Stimulated activated CD4-positive, alpha-beta T cell treated with anti-CD3 and anti-CD28 coated beads, Interleukin-1b, Interleukin-23, amount 100 ng/mL, for 1 hour (primary cell): ENCODE data around the gene RIMKLA.
A peak's percentile ranks its signal among the peaks of the same experiment; 100 is the strongest.

ENCODE experiments used
- DNase-seq, 2 donors: peaks; one replicate each; pipeline ENCODE4 v3.0.0-alpha.2; 2020; ENCODE audit warnings: low read depth in 2 of 2

The RIMKLA gene

GRCh38 chr1:42427240-42427639 lies 46.6 kb downstream of the RIMKLA start:
- no peak for DNase-seq

DNA sequence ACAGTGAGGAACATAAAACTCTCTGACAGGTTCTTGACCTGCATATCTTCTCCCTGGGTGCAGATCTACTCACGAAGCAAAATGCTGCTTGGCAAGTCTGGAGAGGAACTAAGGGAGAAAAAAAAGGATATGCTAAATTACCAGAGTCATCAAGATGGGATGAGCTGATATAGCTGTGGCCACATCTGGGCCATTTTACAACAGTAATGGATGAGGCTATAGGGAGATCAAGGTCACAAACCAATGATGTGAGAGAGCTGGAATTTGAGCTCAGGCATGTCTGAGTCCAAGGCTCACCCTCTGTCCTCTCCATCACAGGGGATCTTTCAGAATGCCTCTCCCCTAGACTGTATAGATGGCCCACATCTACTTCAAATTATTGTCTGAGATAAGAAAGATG lies 49.0 kb downstream of the RIMKLA start:
- DNase-seq = no peak

- no peak for DNase-seq
These were observed 49.9 kb downstream of the RIMKLA start for GRCh38 chr1:42430286-42431135.

DNA sequence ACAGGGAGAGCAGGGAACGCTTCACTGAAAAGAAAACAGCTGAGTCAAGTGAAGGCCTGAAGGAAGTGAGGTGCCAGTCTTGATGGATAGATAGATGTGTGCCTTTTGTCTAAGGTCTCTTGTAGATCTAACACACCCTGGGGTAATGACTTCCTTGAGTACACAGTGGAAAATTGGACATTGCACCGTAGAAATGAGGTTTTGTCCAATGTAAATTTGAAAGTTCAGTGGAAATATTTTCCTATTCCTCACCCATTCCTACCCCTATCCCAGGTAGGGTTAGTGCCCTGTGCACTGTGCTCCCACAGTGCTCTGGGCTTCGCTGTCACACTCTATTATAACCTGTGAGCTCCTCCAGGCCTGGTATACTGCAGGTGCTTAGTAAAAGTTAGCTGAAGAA lies 50.9 kb downstream of the RIMKLA start:
- no peak for DNase-seq

GRCh38 chr1:42432714-42433113 lies 52.1 kb downstream of the RIMKLA start:
- DNase-seq = no peak

- DNase-seq = no peak
These were observed 52.8 kb downstream of the RIMKLA start for GRCh38 chr1:42433369-42433768.

- DNase-seq = no peak
These were observed 53.7 kb downstream of the RIMKLA start for GRCh38 chr1:42434340-42434739.

- DNase-seq = no peak
These were observed 59.3 kb downstream of the RIMKLA start for GRCh38 chr1:42439940-42440339.

GRCh38 chr1:42442662-42443061 lies 62.1 kb downstream of the RIMKLA start:
- DNase-seq = no peak

DNA sequence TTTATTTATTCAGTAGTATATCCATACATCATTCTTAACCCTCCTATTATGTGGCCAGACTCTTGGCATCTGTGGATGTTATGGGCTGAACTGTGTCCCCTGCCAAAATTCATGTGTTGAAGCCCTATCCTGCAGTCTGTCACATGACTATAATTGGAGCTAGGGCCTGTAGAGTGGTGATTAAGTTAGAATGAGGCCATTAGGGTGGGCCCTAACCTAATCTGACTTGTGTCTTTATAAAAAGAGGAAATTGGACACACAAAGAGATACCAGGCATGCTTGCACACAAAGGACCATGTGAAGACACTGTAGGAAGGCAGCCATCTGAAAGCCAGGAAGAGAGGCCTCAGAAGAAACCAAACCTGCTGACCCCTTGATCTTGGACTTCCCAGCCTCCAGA lies 68.7 kb downstream of the RIMKLA start:
- no peak for DNase-seq

GRCh38 chr1:42450061-42450460 lies 69.5 kb downstream of the RIMKLA start:
- no peak for DNase-seq

DNA sequence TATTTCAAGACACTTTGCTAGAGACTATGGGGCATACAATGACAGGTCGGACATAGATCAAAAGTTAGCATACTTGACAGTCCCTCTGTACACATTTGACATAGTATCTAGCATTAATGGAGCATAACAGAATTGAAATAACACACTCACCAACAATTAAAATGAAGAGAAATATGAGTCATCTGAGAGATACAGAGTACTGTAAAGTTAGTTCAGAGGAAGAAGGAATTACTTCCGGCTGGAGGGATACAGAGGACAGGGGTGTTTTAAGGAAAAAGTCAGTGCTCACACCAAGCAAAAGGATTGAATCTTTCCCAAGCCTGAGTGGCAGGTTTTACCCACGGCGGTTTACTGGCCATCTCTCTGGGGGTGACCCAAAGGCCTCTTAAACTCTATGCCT lies 72.8 kb downstream of the RIMKLA start:
- no peak for DNase-seq

DNA sequence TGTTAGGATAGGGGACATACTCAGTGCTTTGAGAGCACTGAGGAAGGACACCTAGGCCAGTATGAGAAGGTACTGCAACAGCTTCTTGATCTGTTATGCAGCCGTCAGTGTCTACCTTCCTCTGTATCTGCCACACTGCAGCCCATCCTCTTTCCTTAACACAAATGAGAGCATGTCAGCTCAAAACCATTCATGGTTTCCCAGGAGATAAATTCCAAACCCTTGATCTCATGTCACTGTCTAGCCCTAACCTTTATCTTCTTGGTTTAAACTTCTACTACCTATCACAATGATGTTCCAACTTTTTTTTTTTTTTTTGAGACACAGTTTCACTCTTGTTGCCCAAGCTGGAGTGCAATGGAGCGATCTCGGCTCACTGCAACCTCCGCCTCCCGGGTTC lies 73.8 kb downstream of the RIMKLA start:
- no peak for DNase-seq

- peak; percentile 70 to 80 for DNase-seq
These were observed 75.6 kb downstream of the RIMKLA start, which contains the start of the genes PPCS and ZMYND12 for GRCh38 chr1:42456010-42456753. Gene PPCS, plus strand, starts transcription at chr1:42456543. Its CDS starts 23 bp downstream, at chr1:42456566. Gene ZMYND12, minus strand, starts transcription at chr1:42456022. Its CDS starts 25 bp downstream, at chr1:42455997.

GRCh38 chr1:42456754-42457089 lies 76.1 kb downstream of the RIMKLA start:
- DNase-seq = peak in 1 of 2 donors; percentile 10

GRCh38 chr1:42461196-42461595 lies 80.6 kb downstream of the RIMKLA start:
- no peak for DNase-seq

- peak; percentile 78 to 91 for DNase-seq
These were observed 82.5 kb downstream of the RIMKLA start, which contains the start of gene CCDC30 for GRCh38 chr1:42462828-42463763. Gene CCDC30, plus strand, starts transcription at chr1:42463286. Its CDS starts 17,266 bp downstream, at chr1:42480552.

- no peak for DNase-seq
These were observed 83.3 kb downstream of the RIMKLA start for GRCh38 chr1:42463921-42464320.

GRCh38 chr1:42466030-42466429 lies 85.4 kb downstream of the RIMKLA start:
- no peak for DNase-seq

GRCh38 chr1:42469727-42470126 lies 89.1 kb downstream of the RIMKLA start:
- no peak for DNase-seq
